Measurements from ENCODE around the gene SOX18. TPM values are rescaled to one million over a fixed set of nuclear protein-coding genes. Genes with fewer than 3 reads are reported as not detected.

SOX18 gene
- total RNA-seq, 1 donor from 2014 or later = 48.3 TPM

- H3K27me3 ChIP-seq (ENCODE audit: low read depth) = peaks cover 73% of the 10 kb centered on the region
- no peak for TF ChIP-seq CTCF (IDR thresholded peaks at IDR 0.05)
- H3K9me3 ChIP-seq = no peaks in the 10 kb centered on the region
- peak overlapping the region; percentile 48 for H3K4me3 ChIP-seq
- no peaks in the 10 kb centered on the region for H3K36me3 ChIP-seq
- H3K4me1 ChIP-seq = peaks cover 25% of the 10 kb centered on the region
- DNase-seq = no peak
- peak overlapping the region; percentile 84 for H3K27ac ChIP-seq
- peak; percentile 1 to 2 for ATAC-seq
- intact Hi-C loops (cut with DNase I) = no loop called here
Observed at GRCh38 chr20:64050261-64051032, 1.0 kb upstream of the SOX18 start.

- DNase-seq (no peak), ATAC-seq (no peak)
- no peaks in the 10 kb centered on the region for H3K9me3 ChIP-seq
- H3K27me3 ChIP-seq (ENCODE audit: low read depth) = peaks cover 79% of the 10 kb centered on the region
- H3K36me3 ChIP-seq = no peaks in the 10 kb centered on the region
- H3K4me3 ChIP-seq = peak overlapping the region; percentile 48
- peak overlapping the region; percentile 84 for H3K27ac ChIP-seq
- no peak for TF ChIP-seq CTCF (IDR thresholded peaks at IDR 0.05)
- intact Hi-C loops (cut with DNase I) = no loop called here
- H3K4me1 ChIP-seq = peaks cover 19% of the 10 kb centered on the region
Observed at GRCh38 chr20:64049878-64050260, 430 bp upstream of the SOX18 start.

- TF ChIP-seq CTCF (IDR thresholded peaks at IDR 0.05) = no peak
- intact Hi-C loops (cut with DNase I) = no loop called here
- no peak for ATAC-seq
- H3K4me3 ChIP-seq = peak overlapping the region; percentile 58
- peak overlapping the region; percentile 71 for H3K27ac ChIP-seq
- H3K9me3 ChIP-seq = no peaks in the 10 kb centered on the region
- peaks cover 12% of the 10 kb centered on the region for H3K4me1 ChIP-seq
- no peaks in the 10 kb centered on the region for H3K36me3 ChIP-seq
- no peak for DNase-seq
- peaks cover 69% of the 10 kb centered on the region for H3K27me3 ChIP-seq (ENCODE audit: low read depth)
Observed at GRCh38 chr20:64048402-64049044, 916 bp downstream of the SOX18 start.

- TF ChIP-seq CTCF (IDR thresholded peaks at IDR 0.05) = no peak
- peaks cover 10% of the 10 kb centered on the region for H3K4me1 ChIP-seq
- H3K27me3 ChIP-seq (ENCODE audit: low read depth) = peaks cover 69% of the 10 kb centered on the region
Observed at GRCh38 chr20:64047968-64048401, 1.5 kb downstream of the SOX18 start.

GRCh38 chr20:64047046-64047389, 2.4 kb downstream of the SOX18 start:
- Histone ChIP-seq H3K36me3 (no peaks in the 10 kb centered on the region), H3K27ac (peak overlapping the region; percentile 56), H3K27me3 (ENCODE audit: low read depth) (peaks cover 68% of the 10 kb centered on the region), H3K9me3 (no peaks in the 10 kb centered on the region), H3K4me3 (peak overlapping the region; percentile 58), H3K4me1 (peaks cover 4% of the 10 kb centered on the region)
- no peak for TF ChIP-seq CTCF (IDR thresholded peaks at IDR 0.05)
- ATAC-seq (no peak), DNase-seq (no peak)
- intact Hi-C loops (cut with DNase I) = no loop called here

More at GRCh38 chr20:64047968-64048401, 1.5 kb downstream of the SOX18 start:
- DNase-seq = no peak
- Histone ChIP-seq H3K9me3 (no peaks in the 10 kb centered on the region), H3K27ac (peak overlapping the region; percentile 71), H3K4me3 (peak overlapping the region; percentile 58), H3K36me3 (no peaks in the 10 kb centered on the region)
- no peak for ATAC-seq
- intact Hi-C loops (cut with DNase I) = no loop called here

All from lower lobe of right lung (tissue), 2 donors.